Neuron (in vitro differentiated cells): Measurements from ENCODE around the gene UBE2QL1.

Experiments used
- H2AFZ ChIP-seq: one replicate; pipeline ENCODE4 v1.6.1; 2013; ENCODE audit warnings: low read depth, mild to moderate bottlenecking, inconsistent platforms, low read length, moderate library complexity
- H3K27me3 ChIP-seq: one replicate; pipeline ENCODE4 v1.6.1; 2013; ENCODE audit warnings: low read length; ENCODE audit not compliant: insufficient read depth
- H3K36me3 ChIP-seq: one replicate; pipeline ENCODE4 v1.6.1; 2013; ENCODE audit warnings: low read length; ENCODE audit not compliant: insufficient read depth
- H3K4me1 ChIP-seq: one replicate; pipeline ENCODE4 v1.6.1; 2013; ENCODE audit warnings: low read length; ENCODE audit not compliant: insufficient read depth
- H3K4me3 ChIP-seq: 2 replicates; pipeline ENCODE4 v1.5.1; 2013; ENCODE audit warnings: mild to moderate bottlenecking, low read length, moderate library complexity
- H3K9me3 ChIP-seq: one replicate; pipeline ENCODE4 v1.6.1; 2013; ENCODE audit warnings: low read length

Gene UBE2QL1

GRCh38 chr5:6435356-6435755 is 13.3 kb upstream of the UBE2QL1 start:
- H3K27me3 ChIP-seq: peaks cover 13% of the 10 kb centered on the region
- H3K4me1 ChIP-seq: no peaks in the 10 kb centered on the region
- H3K36me3 ChIP-seq: no peaks in the 10 kb centered on the region
- no peaks in the 10 kb centered on the region for H3K9me3 ChIP-seq
- no peak overlapping the region for H3K4me3 ChIP-seq
- no peak overlapping the region for H2AFZ ChIP-seq

- Histone ChIP-seq H3K4me3 (no peak overlapping the region), H3K36me3 (no peaks in the 10 kb centered on the region), H3K4me1 (no peaks in the 10 kb centered on the region), H3K9me3 (no peaks in the 10 kb centered on the region), H2AFZ (no peak overlapping the region), H3K27me3 (peaks cover 7% of the 10 kb centered on the region)
Measured at GRCh38 chr5:6436715-6437331, 11.8 kb upstream of the UBE2QL1 start.

GRCh38 chr5:6439588-6440550 is 8.8 kb upstream of the UBE2QL1 start:
- Histone ChIP-seq H3K27me3 (peaks cover 4% of the 10 kb centered on the region), H3K36me3 (no peaks in the 10 kb centered on the region), H2AFZ (no peak overlapping the region)

GRCh38 chr5:6442333-6442732 is 6.3 kb upstream of the UBE2QL1 start:
- Histone ChIP-seq H3K27me3 (peaks cover 4% of the 10 kb centered on the region), H3K4me3 (no peak overlapping the region), H2AFZ (no peak overlapping the region), H3K36me3 (no peaks in the 10 kb centered on the region), H3K9me3 (no peaks in the 10 kb centered on the region), H3K4me1 (no peaks in the 10 kb centered on the region)

More at GRCh38 chr5:6439588-6440550, 8.8 kb upstream of the UBE2QL1 start:
- no peaks in the 10 kb centered on the region for H3K4me1 ChIP-seq
- no peaks in the 10 kb centered on the region for H3K9me3 ChIP-seq
- H3K4me3 ChIP-seq: no peak overlapping the region

- H3K4me3 ChIP-seq: no peak overlapping the region
- no peaks in the 10 kb centered on the region for H3K9me3 ChIP-seq
- H3K27me3 ChIP-seq: peaks cover 2% of the 10 kb centered on the region
- H3K36me3 ChIP-seq: no peaks in the 10 kb centered on the region
- H3K4me1 ChIP-seq: no peaks in the 10 kb centered on the region
- H2AFZ ChIP-seq: no peak overlapping the region
Measured at GRCh38 chr5:6443326-6443725, 5.3 kb upstream of the UBE2QL1 start.

- Histone ChIP-seq H3K4me3 (no peak overlapping the region), H3K4me1 (peaks cover 2% of the 10 kb centered on the region), H3K36me3 (no peaks in the 10 kb centered on the region), H2AFZ (no peak overlapping the region), H3K9me3 (no peaks in the 10 kb centered on the region), H3K27me3 (peaks cover 24% of the 10 kb centered on the region)
Measured at GRCh38 chr5:6446042-6446441, 2.6 kb upstream of the UBE2QL1 start.

- Histone ChIP-seq H3K36me3 (no peaks in the 10 kb centered on the region), H3K4me3 (no peak overlapping the region), H3K4me1 (peaks cover 2% of the 10 kb centered on the region), H3K27me3 (peaks cover 31% of the 10 kb centered on the region), H2AFZ (no peak overlapping the region), H3K9me3 (no peaks in the 10 kb centered on the region)
Measured at GRCh38 chr5:6446626-6447309, 1.9 kb upstream of the UBE2QL1 start.

- Histone ChIP-seq H3K36me3 (no peaks in the 10 kb centered on the region), H2AFZ (no peak overlapping the region), H3K4me1 (peaks cover 2% of the 10 kb centered on the region), H3K4me3 (no peak overlapping the region), H3K27me3 (peaks cover 37% of the 10 kb centered on the region), H3K9me3 (no peaks in the 10 kb centered on the region)
Measured at GRCh38 chr5:6447384-6448140, 1.1 kb upstream of the UBE2QL1 start.

GRCh38 chr5:6448141-6448491 is 543 bp upstream of the UBE2QL1 start:
- Histone ChIP-seq H3K4me1 (peaks cover 2% of the 10 kb centered on the region), H3K4me3 (no peak overlapping the region), H3K9me3 (no peaks in the 10 kb centered on the region), H3K36me3 (no peaks in the 10 kb centered on the region), H2AFZ (no peak overlapping the region), H3K27me3 (peaks cover 42% of the 10 kb centered on the region)

GRCh38 chr5:6449465-6450158 is 953 bp downstream of the UBE2QL1 start:
- H2AFZ ChIP-seq: no peak overlapping the region
- no peaks in the 10 kb centered on the region for H3K9me3 ChIP-seq
- H3K36me3 ChIP-seq: no peaks in the 10 kb centered on the region
- H3K27me3 ChIP-seq: peaks cover 54% of the 10 kb centered on the region
- H3K4me1 ChIP-seq: peaks cover 2% of the 10 kb centered on the region
- H3K4me3 ChIP-seq: peak overlapping the region; percentile 50

- peaks cover 2% of the 10 kb centered on the region for H3K4me1 ChIP-seq
- H3K4me3 ChIP-seq: no peak overlapping the region
- H3K27me3 ChIP-seq: peaks cover 60% of the 10 kb centered on the region
- H3K9me3 ChIP-seq: no peaks in the 10 kb centered on the region
- H2AFZ ChIP-seq: no peak overlapping the region
- H3K36me3 ChIP-seq: no peaks in the 10 kb centered on the region
Measured at GRCh38 chr5:6450319-6450833, 1.7 kb downstream of the UBE2QL1 start.
